Osteocyte (in vitro differentiated cells): ENCODE results near the gene UPF2. TPM values are rescaled to one million over a fixed set of nuclear protein-coding genes. Genes with fewer than 3 reads are reported as not detected.

Experiments
- DNase-seq: peaks from one replicate; pipeline ENCODE4 v3.0.0; 2021; ENCODE audit warnings: mixed read lengths; ENCODE audit not compliant: unreplicated experiment; ENCODE audit errors: extremely low spot score
- H3K27ac Mint-ChIP-seq: one replicate; pipeline ENCODE4 v1.8.0; 2021; ENCODE audit warnings: mild to moderate bottlenecking, mixed read lengths; ENCODE audit not compliant: unreplicated experiment
- H3K27me3 Mint-ChIP-seq: one replicate; pipeline ENCODE4 v1.8.0; 2021; ENCODE audit warnings: mixed read lengths; ENCODE audit not compliant: unreplicated experiment
- H3K36me3 Mint-ChIP-seq: one replicate; pipeline ENCODE4 v1.8.0; 2021; ENCODE audit warnings: mixed read lengths; ENCODE audit not compliant: unreplicated experiment
- H3K4me1 Mint-ChIP-seq: one replicate; pipeline ENCODE4 v1.8.0; 2021; ENCODE audit warnings: mixed read lengths; ENCODE audit not compliant: unreplicated experiment
- H3K4me3 Mint-ChIP-seq: one replicate; pipeline ENCODE4 v1.8.0; 2021; ENCODE audit warnings: mild to moderate bottlenecking, moderate library complexity, mixed read lengths; ENCODE audit not compliant: unreplicated experiment
- H3K9me3 Mint-ChIP-seq: one replicate; pipeline ENCODE4 v1.8.0; 2021; ENCODE audit warnings: mixed read lengths; ENCODE audit not compliant: unreplicated experiment
- CTCF ChIP-seq: fragments of 200-600 bp; sonication (generic); IDR thresholded peaks from 2 replicates; pipeline ENCODE4 v1.5.0; 2021; ENCODE audit warnings: antibody characterized with exemption, mild to moderate bottlenecking, moderate library complexity
- total RNA-seq: library from RNA; stranded (reverse); gene quantifications from 2 replicates; pipeline ENCODE4 v1.2.1, GENCODE V29; 2021

Gene UPF2
- total RNA-seq, 1 donor from 2014 or later: 20.5 TPM

GRCh38 chr10:11871466-11871865, 171.1 kb downstream of the UPF2 start:
- H3K27ac Mint-ChIP-seq: no peak overlapping the region
- TF ChIP-seq CTCF: no peak
- DNase-seq: no peak
- H3K9me3 Mint-ChIP-seq: no peaks in the 10 kb centered on the region
- H3K4me3 Mint-ChIP-seq: no peak overlapping the region
- peaks cover 23% of the 10 kb centered on the region for H3K4me1 Mint-ChIP-seq
- H3K36me3 Mint-ChIP-seq: no peaks in the 10 kb centered on the region
- no peaks in the 10 kb centered on the region for H3K27me3 Mint-ChIP-seq

GRCh38 chr10:11870900-11871400, 171.7 kb downstream of the UPF2 start:
- H3K4me1 Mint-ChIP-seq: peaks cover 18% of the 10 kb centered on the region
- no peaks in the 10 kb centered on the region for H3K9me3 Mint-ChIP-seq
- no peak for DNase-seq
- TF ChIP-seq CTCF: no peak
- H3K27ac Mint-ChIP-seq: no peak overlapping the region
- no peaks in the 10 kb centered on the region for H3K27me3 Mint-ChIP-seq
- H3K4me3 Mint-ChIP-seq: no peak overlapping the region
- H3K36me3 Mint-ChIP-seq: peaks cover under 1% of the 10 kb centered on the region

DNA sequence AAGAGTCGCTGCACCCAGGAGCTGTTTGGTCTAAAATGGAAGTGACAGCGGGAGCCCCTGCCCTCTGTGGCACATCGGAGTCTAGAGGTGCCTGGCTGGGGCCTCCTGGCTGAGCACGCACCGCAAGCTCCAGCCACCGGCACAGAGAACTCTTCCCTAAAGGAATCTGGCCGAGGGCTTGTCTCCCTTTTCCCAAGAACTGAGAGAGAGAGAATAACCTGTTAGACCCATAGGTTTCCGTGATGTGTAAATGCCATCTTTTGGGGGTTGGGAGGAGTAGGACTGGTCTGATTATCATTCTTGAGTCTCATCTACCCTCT, 172.2 kb downstream of the UPF2 start:
- Mint-ChIP-seq H3K9me3 (no peaks in the 10 kb centered on the region), H3K36me3 (peaks cover 2% of the 10 kb centered on the region), H3K27ac (no peak overlapping the region), H3K4me1 (peaks cover 13% of the 10 kb centered on the region), H3K27me3 (no peaks in the 10 kb centered on the region), H3K4me3 (no peak overlapping the region)
- DNase-seq: no peak
- TF ChIP-seq CTCF: no peak

Other genes starting within 250 kb of the UPF2 start
- gene PROSER2, start 219.5 kb downstream of the UPF2 start, total RNA-seq: 7.1 and 8.8 TPM in 2 replicates
- gene DHTKD1, start 26.1 kb upstream of the UPF2 start, total RNA-seq: 18.9 and 24.3 TPM in 2 replicates
- 12.0 and 13.9 TPM in 2 replicates for gene SEC61A2, start 86.9 kb upstream of the UPF2 start, total RNA-seq
- gene NUDT5, start 153.1 kb upstream of the UPF2 start, total RNA-seq: 56.2 and 57.6 TPM in 2 replicates
- 65.3 and 68.5 TPM in 2 replicates for gene CDC123, start 153.4 kb upstream of the UPF2 start, total RNA-seq